Neural cell (in vitro differentiated cells): ENCODE measurements around the gene PMF1. TPM values are rescaled to one million over a fixed set of nuclear protein-coding genes. Genes with fewer than 3 reads are reported as not detected.

Experiments used
- H2AFZ ChIP-seq: fragments of 200-600, 300-800 bp; sonication (generic), shearing (Covaris generic); 2 replicates; pipeline ENCODE4 v1.6.0; 2014; ENCODE audit warnings: low read depth, mild to moderate bottlenecking, antibody characterized with exemption, low read length, moderate library complexity
- H3F3A ChIP-seq: fragments of 200-600 bp; shearing (Covaris generic); 2 replicates; pipeline ENCODE4 v1.6.1; 2016; ENCODE audit warnings: mild to moderate bottlenecking, moderate library complexity, mixed read lengths, antibody characterized with exemption, low read length; ENCODE audit not compliant: insufficient read depth, poor library complexity, severe bottlenecking
- H3K27ac ChIP-seq: fragments of 200-600, 300-800 bp; sonication (generic), shearing (Covaris generic); 2 replicates; pipeline ENCODE4 v1.5.1; 2014; ENCODE audit warnings: mild to moderate bottlenecking, low read length, moderate library complexity
- H3K27me3 ChIP-seq: fragments of 300-800, 200-600 bp; sonication (generic), shearing (Covaris generic); 2 replicates; pipeline ENCODE4 v1.6.0; 2014; ENCODE audit warnings: mild to moderate bottlenecking, low read depth, low read length, moderate library complexity; ENCODE audit not compliant: insufficient read depth
- H3K36me3 ChIP-seq: fragments of 300-800, 200-600 bp; sonication (generic), shearing (Covaris generic); 2 replicates; pipeline ENCODE4 v1.5.1; 2014; ENCODE audit warnings: mild to moderate bottlenecking, antibody characterized with exemption, low read length, moderate library complexity; ENCODE audit not compliant: insufficient read depth
- H3K4me2 ChIP-seq: fragments of 300-800, 200-600 bp; sonication (generic), shearing (Covaris generic); 2 replicates; pipeline ENCODE4 v1.6.0; 2014; ENCODE audit warnings: mild to moderate bottlenecking, low read length
- H3K4me3 ChIP-seq: fragments of 300-800, 200-600 bp; sonication (generic), shearing (Covaris generic); 2 replicates; pipeline ENCODE4 v1.5.1; 2014; ENCODE audit warnings: mild to moderate bottlenecking, low read length, moderate library complexity
- H3K79me2 ChIP-seq: fragments of 200-600 bp; shearing (Covaris generic); replicated peaks from 2 replicates; pipeline ENCODE4 v1.6.0; 2014; ENCODE audit warnings: mild to moderate bottlenecking, low read length, moderate library complexity; ENCODE audit not compliant: insufficient read depth
- H3K9ac ChIP-seq: fragments of 300-800, 200-600 bp; sonication (generic), shearing (Covaris generic); 2 replicates; pipeline ENCODE4 v1.6.1; 2016; ENCODE audit warnings: mild to moderate bottlenecking, low read length, mixed read lengths
- H3K9me2 ChIP-seq: fragments of 200-600 bp; shearing (Covaris generic); 2 replicates; pipeline ENCODE4 v1.6.1; 2016; ENCODE audit warnings: mild to moderate bottlenecking, low read length, mixed read lengths; ENCODE audit not compliant: insufficient read depth
- H3K9me3 ChIP-seq: fragments of 200-600, 300-800 bp; sonication (generic), shearing (Covaris generic); 2 replicates; pipeline ENCODE4 v1.6.1; 2016; ENCODE audit warnings: mild to moderate bottlenecking, mixed run types, low read length, moderate library complexity, mixed read lengths
- H4K20me1 ChIP-seq: fragments of 200-600 bp; shearing (Covaris generic); 2 replicates; pipeline ENCODE4 v1.6.1; 2016; ENCODE audit warnings: mild to moderate bottlenecking, mixed run types; ENCODE audit not compliant: insufficient read depth
- CTCF ChIP-seq: fragments of 450-650 bp; IDR thresholded peaks from 2 replicates; pipeline ENCODE4 v1.5.1; 2014; ENCODE audit warnings: antibody characterized with exemption, mild to moderate bottlenecking, moderate library complexity; ENCODE audit not compliant: poor library complexity, severe bottlenecking
- EP300 ChIP-seq: fragments of 450-650 bp; conservative IDR thresholded peaks from 2 replicates; pipeline ENCODE4 v1.6.1; 2014; ENCODE audit warnings: antibody characterized with exemption, mild to moderate bottlenecking, moderate library complexity; ENCODE audit not compliant: poor library complexity, severe bottlenecking
- EZH2 ChIP-seq: fragments of 200-600, 300-800 bp; shearing (Covaris generic), sonication (generic); IDR thresholded peaks from 2 replicates; pipeline ENCODE4 v1.6.1; 2014; ENCODE audit warnings: antibody characterized with exemption, low read length, borderline replicate concordance, mild to moderate bottlenecking; ENCODE audit not compliant: insufficient read depth, poor library complexity, severe bottlenecking
- MXI1 ChIP-seq: fragments of 450-650 bp; conservative IDR thresholded peaks from 2 replicates; pipeline ENCODE4 v1.6.1; 2014; ENCODE audit warnings: antibody characterized with exemption, mild to moderate bottlenecking; ENCODE audit not compliant: poor library complexity, severe bottlenecking
- POLR2AphosphoS5 ChIP-seq: IDR thresholded peaks from 2 replicates; pipeline ENCODE4 v1.6.1; 2012
- RAD21 ChIP-seq: fragments of 450-650 bp; conservative IDR thresholded peaks from 2 replicates; pipeline ENCODE4 v1.6.1; 2014; ENCODE audit warnings: antibody characterized with exemption, mild to moderate bottlenecking, moderate library complexity
- REST ChIP-seq: IDR thresholded peaks from 2 replicates; pipeline ENCODE4 v1.6.1; 2012; ENCODE audit warnings: borderline replicate concordance
- SMC3 ChIP-seq: fragments of 450-650 bp; conservative IDR thresholded peaks from 2 replicates; pipeline ENCODE4 v1.6.1; 2014; ENCODE audit warnings: antibody characterized with exemption, mild to moderate bottlenecking, moderate library complexity; ENCODE audit not compliant: poor library complexity
- TAF1 ChIP-seq: IDR thresholded peaks from 2 replicates; pipeline ENCODE4 v1.6.1; 2012; ENCODE audit warnings: low read depth
- polyA plus RNA-seq: library from polyadenylated mRNA; depleted of rRNA; stranded (reverse); fragments of >200 nt; gene quantifications from 2 replicates; pipeline ENCODE4 v1.2.3, GENCODE V29; 2014

Gene PMF1
- polyA plus RNA-seq, 1 donor from 2014 or later, result 97.0 TPM

- Histone ChIP-seq H3K27ac (no peak overlapping the region), H3F3A (no peaks in the 10 kb centered on the region), H3K27me3 (no peaks in the 10 kb centered on the region), H3K4me2 (no peak overlapping the region), H3K4me3 (no peak overlapping the region), H3K9ac (no peak overlapping the region), H4K20me1 (no peaks in the 10 kb centered on the region), H3K9me3 (no peaks in the 10 kb centered on the region), H3K79me2 (no peaks in the 10 kb centered on the region), H3K36me3 (no peaks in the 10 kb centered on the region), H2AFZ (no peak overlapping the region), H3K9me2 (no peaks in the 10 kb centered on the region)
- no peak for TF ChIP-seq REST
- TF ChIP-seq TAF1, result no peak
- no peak for TF ChIP-seq POLR2AphosphoS5
- TF ChIP-seq RAD21, result no peak
- TF ChIP-seq CTCF, result no peak
- TF ChIP-seq EZH2, result no peak
- TF ChIP-seq EP300, result no peak
- no peak for TF ChIP-seq MXI1
- TF ChIP-seq SMC3, result no peak
Observed at GRCh38 chr1:156176610-156177210, 36.1 kb upstream of the PMF1 start.

GRCh38 chr1:156177919-156178654 lies 34.7 kb upstream of the PMF1 start:
- Histone ChIP-seq H3F3A (no peaks in the 10 kb centered on the region), H4K20me1 (no peaks in the 10 kb centered on the region), H3K27me3 (no peaks in the 10 kb centered on the region), H3K9ac (no peak overlapping the region), H3K27ac (no peak overlapping the region), H3K9me2 (no peaks in the 10 kb centered on the region), H3K4me3 (no peak overlapping the region), H2AFZ (no peak overlapping the region), H3K36me3 (no peaks in the 10 kb centered on the region), H3K9me3 (no peaks in the 10 kb centered on the region), H3K79me2 (no peaks in the 10 kb centered on the region), H3K4me2 (no peak overlapping the region)
- TF ChIP-seq SMC3 (no peak), CTCF (no peak), REST (no peak), POLR2AphosphoS5 (no peak), TAF1 (no peak)
